HEK293T (cell line): ENCODE results near the gene CNGA3.

Source experiments
- CTCF ChIA-PET: fragments of 350-600 bp; formaldehyde crosslinking; extraction: SDS; loops from one replicate; lab custom pipeline; 2021; ENCODE audit warnings: antibody characterized with exemption, inconsistent platforms; lab: Yijun Ruan, JAX
- POLR2A ChIA-PET: fragments of 350-600 bp; formaldehyde crosslinking; extraction: SDS; loops from one replicate; lab custom pipeline; 2020; ENCODE audit warnings: antibody characterized with exemption, inconsistent platforms; lab: Yijun Ruan, JAX
- DNase-seq: peaks from one replicate; pipeline ENCODE4 v3.0.0; 2012; ENCODE audit warnings: mixed read lengths; ENCODE audit errors: extremely low spot score
- ARNT ChIP-seq: fragments of 450-650 bp; IDR thresholded peaks from 2 replicates; pipeline ENCODE4 v1.6.1; 2017; ENCODE audit warnings: mild to moderate bottlenecking
- BHLHE40 ChIP-seq: fragments of 450-650 bp; IDR thresholded peaks from 2 replicates; pipeline ENCODE4 v1.6.1; 2016; ENCODE audit warnings: mild to moderate bottlenecking, moderate library complexity, borderline replicate concordance
- CTBP1 ChIP-seq: fragments of 450-650 bp; IDR thresholded peaks from 2 replicates; pipeline ENCODE4 v1.6.1; 2016; ENCODE audit warnings: borderline replicate concordance
- ELF4 ChIP-seq: fragments of 450-650 bp; IDR thresholded peaks from 2 replicates; pipeline ENCODE4 v1.6.1; 2017; ENCODE audit warnings: antibody characterized with exemption
- FOXA1 ChIP-seq: fragments of 450-650 bp; IDR thresholded peaks from 2 replicates; pipeline ENCODE4 v1.6.1; 2016; ENCODE audit warnings: mild to moderate bottlenecking
- FOXK2 ChIP-seq: fragments of 450-650 bp; IDR thresholded peaks from 2 replicates; pipeline ENCODE4 v1.6.1; 2016; ENCODE audit warnings: mild to moderate bottlenecking
- FOXM1 ChIP-seq: fragments of 450-650 bp; IDR thresholded peaks from 2 replicates; pipeline ENCODE4 v1.6.1; 2017; ENCODE audit warnings: mild to moderate bottlenecking, borderline replicate concordance
- HDGF ChIP-seq: fragments of 450-650 bp; IDR thresholded peaks from 2 replicates; pipeline ENCODE4 v1.6.1; 2017; ENCODE audit warnings: antibody characterized with exemption, borderline replicate concordance
- L3MBTL2 ChIP-seq: fragments of 450-650 bp; conservative IDR thresholded peaks from 2 replicates; pipeline ENCODE4 v1.6.1; 2016; ENCODE audit warnings: mild to moderate bottlenecking
- LEF1 ChIP-seq: fragments of 450-650 bp; IDR thresholded peaks from 2 replicates; pipeline ENCODE4 v1.6.1; 2017; ENCODE audit warnings: mild to moderate bottlenecking, borderline replicate concordance
- NFRKB ChIP-seq: fragments of 450-650 bp; IDR thresholded peaks from 2 replicates; pipeline ENCODE4 v1.6.1; 2016; ENCODE audit warnings: mild to moderate bottlenecking, moderate library complexity
- PKNOX1 ChIP-seq: fragments of 450-650 bp; IDR thresholded peaks from 2 replicates; pipeline ENCODE4 v1.6.1; 2016
- SP1 ChIP-seq: fragments of 450-650 bp; IDR thresholded peaks from 2 replicates; pipeline ENCODE4 v1.6.1; 2017
- SUZ12 ChIP-seq: fragments of 450-650 bp; IDR thresholded peaks from 2 replicates; pipeline ENCODE4 v1.6.1; 2016; ENCODE audit warnings: mild to moderate bottlenecking
- TARDBP ChIP-seq: fragments of 450-650 bp; IDR thresholded peaks from 2 replicates; pipeline ENCODE4 v1.6.1; 2016
- ZNF384 ChIP-seq: fragments of 450-650 bp; IDR thresholded peaks from 2 replicates; pipeline ENCODE4 v1.6.1; 2016

CNGA3 gene

GRCh38 chr2:98445177-98445682 is 99.0 kb downstream of the CNGA3 start:
- no peak for TF ChIP-seq SP1
- TF ChIP-seq FOXK2 = no peak
- TF ChIP-seq HDGF = no peak
- TF ChIP-seq L3MBTL2 = no peak
- TF ChIP-seq ELF4 = no peak
- no peak for TF ChIP-seq CTBP1
- TF ChIP-seq BHLHE40 = no peak
- TF ChIP-seq FOXA1 = no peak
- TF ChIP-seq LEF1 = no peak
- TF ChIP-seq PKNOX1 = no peak
- TF ChIP-seq FOXM1 = no peak
- ChIA-PET POLR2A (interaction anchor here (0.7 to 1.4 kb wide), 6 partner anchors 10 to 268 kb away, joined by 3 to 6 read pairs (median 4); no protein-coding TSS in a partner anchor), CTCF (no interaction called here)
- peak; percentile 37 for DNase-seq

DNA sequence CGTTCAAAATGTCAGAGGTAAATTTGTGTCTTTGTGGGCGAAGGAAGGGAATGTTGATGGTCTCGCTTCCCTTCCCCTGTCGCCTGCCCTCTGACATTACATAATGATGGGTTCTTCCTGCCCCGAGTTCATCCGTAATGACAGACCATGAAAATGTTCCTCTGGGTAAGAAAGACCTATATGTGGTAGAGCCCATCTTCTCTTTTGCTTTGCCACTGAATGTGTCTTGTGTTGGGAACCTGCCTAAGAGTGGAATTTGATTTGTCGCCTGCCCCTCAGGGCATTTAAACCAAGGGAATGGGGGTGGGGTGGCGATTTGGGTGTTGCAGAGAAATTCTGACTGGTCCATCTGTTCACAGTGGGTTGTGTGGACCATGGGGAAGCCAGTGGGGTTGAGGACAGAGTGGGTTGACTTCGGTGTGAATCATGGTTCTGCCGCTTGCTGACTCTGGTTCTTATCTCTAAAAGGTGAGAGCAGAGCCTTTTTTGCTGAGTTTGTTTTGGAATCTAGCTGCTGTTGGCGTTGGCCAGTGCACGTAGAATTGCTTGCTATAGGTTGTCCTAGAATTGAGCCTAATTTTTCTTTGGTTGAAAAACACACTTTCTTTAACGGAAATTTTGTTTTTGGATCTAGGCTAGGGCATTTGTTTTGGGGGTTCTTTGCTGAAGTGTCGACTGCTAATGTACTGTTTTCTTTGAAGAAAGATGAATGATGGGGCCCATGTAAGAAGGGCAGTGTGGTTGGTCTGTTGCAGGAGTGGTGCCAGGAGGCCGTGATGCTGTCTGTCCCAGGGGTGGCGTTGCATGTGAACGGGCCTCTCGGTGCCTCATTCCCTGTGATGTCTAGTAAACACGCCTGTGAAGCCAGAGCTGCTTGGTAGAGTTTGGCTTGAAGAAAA is 99.7 kb downstream of the CNGA3 start:
- DNase-seq = peak; percentile 40
- POLR2A ChIA-PET = interaction anchor here (1.4 kb wide), 1 partner anchor 51 kb away, joined by 4 read pairs; no protein-coding TSS in a partner anchor
- CTCF ChIA-PET = interaction anchor here (0.5 to 0.6 kb wide), 2 partner anchors 1037 to 1597 kb away, joined by 3 to 6 read pairs; no protein-coding TSS in a partner anchor
- TF ChIP-seq TARDBP (no peak), CTBP1 (no peak), ARNT (no peak), SUZ12 (no peak), L3MBTL2 (no peak), ZNF384 (no peak), LEF1 (no peak), NFRKB (no peak), PKNOX1 (no peak), SP1 (no peak), FOXK2 (no peak)

DNA sequence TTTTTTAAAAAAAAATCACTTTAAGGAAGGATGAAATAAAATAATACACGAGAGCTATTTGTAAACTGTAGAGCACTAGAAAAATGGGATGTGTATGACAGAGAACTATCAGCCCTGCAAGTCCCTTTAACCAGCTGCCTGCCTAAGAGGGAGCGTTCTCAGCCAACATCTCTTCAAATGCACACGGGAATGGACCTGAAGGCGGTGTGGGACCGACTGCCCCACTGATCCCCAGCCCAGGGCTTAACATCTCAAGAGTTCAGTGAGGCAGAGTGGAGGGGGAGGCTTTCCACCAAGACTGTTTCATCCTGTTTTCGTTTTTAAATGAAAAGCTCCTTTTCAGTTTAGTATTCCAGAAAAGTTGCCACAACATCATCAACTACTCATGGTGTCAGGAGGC is 100.6 kb downstream of the CNGA3 start:
- TF ChIP-seq BHLHE40 = no peak
- no peak for TF ChIP-seq ZNF384
- no peak for TF ChIP-seq L3MBTL2
- TF ChIP-seq SP1 = no peak
- no peak for TF ChIP-seq ARNT
- no peak for TF ChIP-seq FOXK2
- no peak for TF ChIP-seq ELF4
- TF ChIP-seq TARDBP = no peak
- no peak for TF ChIP-seq NFRKB
- TF ChIP-seq FOXM1 = no peak
- no peak for TF ChIP-seq LEF1
- no peak for TF ChIP-seq SUZ12
- TF ChIP-seq HDGF = no peak
- ChIA-PET CTCF (interaction anchor here (1.0 kb wide), 1 partner anchor 17 kb away, joined by 3 read pairs; no protein-coding TSS in a partner anchor), POLR2A (no interaction called here)
- DNase-seq = no peak
